ENCODE results near the gene CTRB2.

The CTRB2 gene

DNA sequence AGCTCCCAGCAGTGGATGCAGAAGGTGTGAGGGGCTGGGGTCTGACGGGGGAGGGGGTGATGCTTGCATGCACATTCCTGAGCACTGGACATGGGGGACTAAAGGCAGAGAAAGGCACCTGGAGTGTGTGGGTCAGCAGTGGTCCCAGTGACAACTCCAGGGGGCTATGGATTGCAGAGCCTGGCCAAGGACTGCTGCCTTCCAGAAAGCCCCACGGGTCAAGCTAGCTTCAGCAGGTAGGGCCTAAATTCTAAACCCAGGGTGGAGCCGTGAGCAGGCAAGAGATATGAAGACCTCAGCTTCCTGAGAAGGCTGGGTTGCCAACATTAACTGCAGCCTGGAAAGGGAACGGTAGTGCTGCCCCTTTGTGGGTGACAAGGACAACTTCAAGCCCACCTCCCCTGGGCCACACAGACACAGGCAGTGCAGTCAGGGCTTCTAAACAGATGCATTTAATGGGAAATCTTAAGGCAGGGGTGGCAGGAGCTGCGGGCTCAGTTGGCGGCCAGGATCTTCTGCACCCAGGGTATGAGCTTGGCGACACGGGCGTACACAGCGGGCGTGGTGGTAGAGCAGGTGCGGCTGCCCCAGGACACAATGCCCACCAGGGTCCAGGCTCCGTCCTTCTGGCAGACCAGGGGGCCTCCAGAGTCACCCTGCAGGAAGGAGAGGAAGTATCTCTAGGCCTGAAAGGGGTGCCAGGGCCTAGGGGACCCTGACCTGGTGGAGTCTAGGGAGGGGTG lies 3.1 kb downstream of the CTRB2 start:
- H3K4me3 ChIP-seq (ENCODE audit: low read length): no peak overlapping the region
- DNase-seq (ENCODE audit: low read depth): no peak
- TF ChIP-seq, protein P1, sequence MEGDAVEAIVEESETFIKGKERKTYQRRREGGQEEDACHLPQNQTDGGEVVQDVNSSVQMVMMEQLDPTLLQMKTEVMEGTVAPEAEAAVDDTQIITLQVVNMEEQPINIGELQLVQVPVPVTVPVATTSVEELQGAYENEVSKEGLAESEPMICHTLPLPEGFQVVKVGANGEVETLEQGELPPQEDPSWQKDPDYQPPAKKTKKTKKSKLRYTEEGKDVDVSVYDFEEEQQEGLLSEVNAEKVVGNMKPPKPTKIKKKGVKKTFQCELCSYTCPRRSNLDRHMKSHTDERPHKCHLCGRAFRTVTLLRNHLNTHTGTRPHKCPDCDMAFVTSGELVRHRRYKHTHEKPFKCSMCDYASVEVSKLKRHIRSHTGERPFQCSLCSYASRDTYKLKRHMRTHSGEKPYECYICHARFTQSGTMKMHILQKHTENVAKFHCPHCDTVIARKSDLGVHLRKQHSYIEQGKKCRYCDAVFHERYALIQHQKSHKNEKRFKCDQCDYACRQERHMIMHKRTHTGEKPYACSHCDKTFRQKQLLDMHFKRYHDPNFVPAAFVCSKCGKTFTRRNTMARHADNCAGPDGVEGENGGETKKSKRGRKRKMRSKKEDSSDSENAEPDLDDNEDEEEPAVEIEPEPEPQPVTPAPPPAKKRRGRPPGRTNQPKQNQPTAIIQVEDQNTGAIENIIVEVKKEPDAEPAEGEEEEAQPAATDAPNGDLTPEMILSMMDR (conservative IDR thresholded peaks at IDR 0.05; ENCODE audit: low read length): no peak

GRCh38 chr16:75203096-75203495 lies 3.9 kb downstream of the CTRB2 start:
- no peak overlapping the region for H3K4me3 ChIP-seq (ENCODE audit: low read length)
- TF ChIP-seq, protein P1 (conservative IDR thresholded peaks at IDR 0.05; ENCODE audit: low read length): no peak
- DNase-seq (ENCODE audit: low read depth): no peak

DNA sequence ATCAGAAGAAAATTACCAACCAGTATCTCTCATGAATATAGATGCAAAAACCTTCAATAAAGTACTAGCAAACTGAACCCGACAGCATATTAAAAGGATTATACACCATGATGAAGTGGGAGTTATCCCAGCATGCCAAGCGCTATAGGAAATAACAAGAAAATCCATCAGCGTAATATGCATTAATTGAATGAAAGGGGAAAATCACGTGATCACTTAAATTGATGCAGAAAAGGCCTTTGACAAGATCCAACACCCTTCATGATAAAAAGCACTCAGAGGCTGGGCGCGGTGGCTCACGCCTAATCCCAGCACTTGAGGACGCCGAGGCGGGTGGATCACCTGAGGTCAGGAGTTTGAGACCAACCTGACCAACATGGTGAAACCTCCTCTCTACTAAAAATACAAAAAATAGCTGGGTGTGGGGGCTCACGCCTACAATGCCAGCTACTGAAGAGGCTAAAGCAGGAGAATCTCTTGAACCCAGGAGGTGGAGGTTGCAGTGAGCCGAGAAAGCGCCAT lies 4.8 kb downstream of the CTRB2 start:
- TF ChIP-seq, protein P1 (conservative IDR thresholded peaks at IDR 0.05; ENCODE audit: low read length): no peak
- no peak for DNase-seq (ENCODE audit: low read depth)
- H3K4me3 ChIP-seq (ENCODE audit: low read length): no peak overlapping the region

- peak overlapping the region; percentile 39 for H3K4me3 ChIP-seq (ENCODE audit: low read length)
- TF ChIP-seq, protein P1 (conservative IDR thresholded peaks at IDR 0.05; ENCODE audit: low read length): no peak
- peak; percentile 66 for DNase-seq (ENCODE audit: low read depth)
Observed at GRCh38 chr16:75198135-75198600, 8.8 kb downstream of the CTRB2 start.

- TF ChIP-seq, protein P1 (conservative IDR thresholded peaks at IDR 0.05; ENCODE audit: low read length): no peak
- H3K4me3 ChIP-seq (ENCODE audit: low read length): no peak overlapping the region
- DNase-seq (ENCODE audit: low read depth): no peak
Observed at GRCh38 chr16:75197522-75198134, 9.3 kb downstream of the CTRB2 start.

DNA sequence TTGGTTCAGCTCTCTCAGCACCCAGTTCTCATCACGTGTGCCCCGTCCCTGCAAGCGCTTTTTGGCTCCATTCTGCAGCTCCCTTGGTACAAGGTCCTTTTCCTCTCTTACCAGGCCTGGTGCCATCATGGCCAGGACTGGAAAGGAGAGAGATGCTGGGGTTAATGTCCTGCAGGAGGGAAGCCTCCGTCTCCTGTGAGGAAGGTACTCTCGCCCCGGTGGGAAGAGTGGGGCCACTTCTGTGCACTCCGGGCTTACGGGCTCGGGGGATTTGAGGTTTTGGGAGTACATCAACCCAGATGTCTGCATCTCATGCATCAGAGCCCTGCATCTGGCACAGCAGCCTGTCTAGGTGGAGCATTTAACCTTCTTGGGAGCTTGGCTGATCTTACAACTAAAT lies 10.1 kb downstream of the CTRB2 start:
- TF ChIP-seq, protein P1 (conservative IDR thresholded peaks at IDR 0.05; ENCODE audit: low read length): no peak
- DNase-seq (ENCODE audit: low read depth): no peak
- no peak overlapping the region for H3K4me3 ChIP-seq (ENCODE audit: low read length)

Data from AG10803 (cell line).